Measurements from ENCODE around the gene WFDC10B. TPM values are rescaled to one million over a fixed set of nuclear protein-coding genes. Genes with fewer than 3 reads are reported as not detected.

The WFDC10B gene
- polyA plus RNA-seq, 3 donors, result not detected

DNA sequence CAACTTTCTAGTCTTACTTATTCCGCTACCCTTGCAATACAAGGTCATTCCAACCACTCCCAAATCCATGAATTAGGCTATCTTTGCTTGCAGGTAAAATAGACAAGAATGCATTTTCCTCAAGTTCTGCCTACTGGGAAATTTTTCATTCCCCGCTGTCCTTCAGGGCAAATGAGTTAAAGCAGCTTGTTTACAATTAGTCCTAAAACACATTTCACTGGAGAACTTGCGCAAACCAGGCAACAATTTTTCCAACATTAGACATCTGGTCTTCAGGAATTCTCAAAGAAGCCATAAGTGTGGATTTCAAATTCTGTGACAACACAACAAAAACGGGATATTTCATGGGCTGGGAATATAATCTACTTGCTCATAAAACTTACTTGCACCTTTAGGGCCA lies 37.8 kb upstream of the WFDC10B start:
- WGBS (ENCODE audit: insufficient coverage), result 100% methylated on average over 1 of the region's 4 CpGs
- no peak overlapping the region for H3K4me3 Mint-ChIP-seq

DNA sequence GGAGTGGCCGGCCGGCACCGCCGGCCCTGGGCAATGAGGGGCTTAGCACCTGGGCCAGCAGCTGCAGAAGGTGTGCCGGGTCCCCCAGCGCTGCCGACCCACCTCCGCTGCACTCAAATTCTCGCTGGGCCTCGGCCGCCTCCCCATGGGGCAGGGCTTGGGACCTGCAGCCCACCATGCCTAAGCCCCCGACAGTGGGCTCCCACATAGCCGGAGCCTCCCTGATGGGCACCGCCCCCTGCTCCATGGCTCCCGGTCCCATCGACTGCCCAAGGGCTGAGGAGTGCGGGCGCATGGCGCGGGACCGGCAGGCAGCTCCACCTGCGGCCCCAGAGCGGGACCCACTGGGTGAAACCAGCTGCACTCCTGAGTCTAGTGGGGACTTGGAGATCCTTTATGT lies 31.2 kb upstream of the WFDC10B start:
- Histone ChIP-seq H2AFZ (ENCODE audit: insufficient read depth, low read depth, low read length, poor library complexity, severe bottlenecking) (no peak overlapping the region), H3K4me3 (replicated peaks in 1 of 3; ENCODE audit: low read depth in 2 of 3, low read length in 3 of 3) (no peak overlapping the region), H3K36me3 (replicated peaks in 1 of 2; ENCODE audit: control insufficient read depth in 1 of 2, insufficient read depth in 2 of 2, low read length in 2 of 2) (no peaks in the 10 kb centered on the region), H3K27me3 (ENCODE audit: control insufficient read depth in 2 of 2, insufficient read depth in 2 of 2, low read length in 2 of 2) (no peaks in the 10 kb centered on the region), H3K9me3 (replicated peaks in 1 of 2; ENCODE audit: control insufficient read depth in 1 of 2, insufficient read depth in 1 of 2, low read length in 2 of 2) (peaks cover 6 to 18% of the 10 kb centered on the region in 2 donors), H4K20me1 (ENCODE audit: insufficient read depth, low read length) (no peaks in the 10 kb centered on the region), H3K4me1 (ENCODE audit: control insufficient read depth in 1 of 2, insufficient read depth in 2 of 2, low read length in 2 of 2) (no peaks in the 10 kb centered on the region), H3K27ac (ENCODE audit: low read depth in 1 of 2, low read length in 2 of 2) (no peak overlapping the region), H3K9ac (ENCODE audit: insufficient read depth, low read length, poor library complexity, severe bottlenecking) (no peak overlapping the region), H3K79me2 (ENCODE audit: insufficient read depth, low read length) (no peaks in the 10 kb centered on the region), H3K4me2 (replicated peaks; ENCODE audit: extremely low read depth, low read length, poor library complexity, severe bottlenecking) (no peak overlapping the region)
- H3K36me3 Mint-ChIP-seq, result no peaks in the 10 kb centered on the region
- H3K4me1 Mint-ChIP-seq, result no peaks in the 10 kb centered on the region
- no peak overlapping the region for H3K27ac Mint-ChIP-seq
- H3K27me3 Mint-ChIP-seq (ENCODE audit: low read depth in 3 of 3), result peaks cover 0 to 7% (median 3%) of the 10 kb centered on the region in 3 donors
- H3K9me3 Mint-ChIP-seq, result peaks cover 19 to 36% (median 29%) of the 10 kb centered on the region in 7 donors
- intact Hi-C loops (cut with micrococcal nuclease), result no loop called here
- no peak overlapping the region for H3K4me3 Mint-ChIP-seq
- TF ChIP-seq, protein P1, sequence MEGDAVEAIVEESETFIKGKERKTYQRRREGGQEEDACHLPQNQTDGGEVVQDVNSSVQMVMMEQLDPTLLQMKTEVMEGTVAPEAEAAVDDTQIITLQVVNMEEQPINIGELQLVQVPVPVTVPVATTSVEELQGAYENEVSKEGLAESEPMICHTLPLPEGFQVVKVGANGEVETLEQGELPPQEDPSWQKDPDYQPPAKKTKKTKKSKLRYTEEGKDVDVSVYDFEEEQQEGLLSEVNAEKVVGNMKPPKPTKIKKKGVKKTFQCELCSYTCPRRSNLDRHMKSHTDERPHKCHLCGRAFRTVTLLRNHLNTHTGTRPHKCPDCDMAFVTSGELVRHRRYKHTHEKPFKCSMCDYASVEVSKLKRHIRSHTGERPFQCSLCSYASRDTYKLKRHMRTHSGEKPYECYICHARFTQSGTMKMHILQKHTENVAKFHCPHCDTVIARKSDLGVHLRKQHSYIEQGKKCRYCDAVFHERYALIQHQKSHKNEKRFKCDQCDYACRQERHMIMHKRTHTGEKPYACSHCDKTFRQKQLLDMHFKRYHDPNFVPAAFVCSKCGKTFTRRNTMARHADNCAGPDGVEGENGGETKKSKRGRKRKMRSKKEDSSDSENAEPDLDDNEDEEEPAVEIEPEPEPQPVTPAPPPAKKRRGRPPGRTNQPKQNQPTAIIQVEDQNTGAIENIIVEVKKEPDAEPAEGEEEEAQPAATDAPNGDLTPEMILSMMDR (IDR thresholded peaks at IDR 0.05), result no peak
- DNase-seq, result no peak
- WGBS (ENCODE audit: insufficient coverage), result 91% methylated on average over 21 of the region's 23 CpGs

More for the DNA sequence above, 37.8 kb upstream of the WFDC10B start:
- H3K4me2 ChIP-seq (replicated peaks; ENCODE audit: extremely low read depth, low read length, poor library complexity, severe bottlenecking), result no peak overlapping the region
- TF ChIP-seq, protein P1 (IDR thresholded peaks at IDR 0.05), result no peak
- no peaks in the 10 kb centered on the region for H4K20me1 ChIP-seq (ENCODE audit: insufficient read depth, low read length)
- H2AFZ ChIP-seq (ENCODE audit: insufficient read depth, low read depth, low read length, poor library complexity, severe bottlenecking), result no peak overlapping the region
- no peak for DNase-seq
- H3K27me3 ChIP-seq (ENCODE audit: control insufficient read depth in 2 of 2, insufficient read depth in 2 of 2, low read length in 2 of 2), result no peaks in the 10 kb centered on the region
- no peak overlapping the region for H3K27ac ChIP-seq (ENCODE audit: low read depth in 1 of 2, low read length in 2 of 2)
- Mint-ChIP-seq H3K9me3 (peaks cover 0 to 4% (median 0%) of the 10 kb centered on the region in 7 donors), H3K27ac (no peak overlapping the region), H3K36me3 (no peaks in the 10 kb centered on the region), H3K27me3 (ENCODE audit: low read depth in 3 of 3) (peaks cover 8 to 25% (median 10%) of the 10 kb centered on the region in 3 donors), H3K4me1 (no peaks in the 10 kb centered on the region)
- no peak overlapping the region for H3K9ac ChIP-seq (ENCODE audit: insufficient read depth, low read length, poor library complexity, severe bottlenecking)
- no peak overlapping the region for H3K4me3 ChIP-seq (replicated peaks in 1 of 3; ENCODE audit: low read depth in 2 of 3, low read length in 3 of 3)
- no peaks in the 10 kb centered on the region for H3K79me2 ChIP-seq (ENCODE audit: insufficient read depth, low read length)
- H3K36me3 ChIP-seq (replicated peaks in 1 of 2; ENCODE audit: control insufficient read depth in 1 of 2, insufficient read depth in 2 of 2, low read length in 2 of 2), result no peaks in the 10 kb centered on the region
- intact Hi-C loops (cut with micrococcal nuclease), result no loop called here
- H3K4me1 ChIP-seq (ENCODE audit: control insufficient read depth in 1 of 2, insufficient read depth in 2 of 2, low read length in 2 of 2), result no peaks in the 10 kb centered on the region
- H3K9me3 ChIP-seq (replicated peaks in 1 of 2; ENCODE audit: control insufficient read depth in 1 of 2, insufficient read depth in 1 of 2, low read length in 2 of 2), result no peaks in the 10 kb centered on the region

Measured in CD14-positive monocyte (primary cell).